ENCODE data around the gene TBCCD1.
"Not testable (repeated sequence)": the region's sequence is repeated elsewhere in the genome, so short reads cannot be mapped to it uniquely, and the experiment has no call there.

The TBCCD1 gene

GRCh38 chr3:186515125-186515524 lies 52.0 kb downstream of the TBCCD1 start:
- no peak for DNase-seq

- DNase-seq = no peak
Measured at GRCh38 chr3:186514296-186515002, 52.7 kb downstream of the TBCCD1 start.

- no peak for DNase-seq
Measured at GRCh38 chr3:186513386-186513785, 53.8 kb downstream of the TBCCD1 start.

- DNase-seq = no peak
Measured at GRCh38 chr3:186512570-186513302, 54.4 kb downstream of the TBCCD1 start.

- no peak for DNase-seq
Measured at GRCh38 chr3:186511702-186512101, 55.4 kb downstream of the TBCCD1 start.

GRCh38 chr3:186511245-186511644 lies 55.9 kb downstream of the TBCCD1 start:
- no peak for DNase-seq

GRCh38 chr3:186510374-186511079 lies 56.6 kb downstream of the TBCCD1 start:
- DNase-seq = no peak

- DNase-seq = peak; percentile 85
Measured at GRCh38 chr3:186509423-186509822, 57.7 kb downstream of the TBCCD1 start.

- DNase-seq = no peak
Measured at GRCh38 chr3:186506857-186507256, 60.3 kb downstream of the TBCCD1 start.

- no peak for DNase-seq
Measured at GRCh38 chr3:186506191-186506739, 60.9 kb downstream of the TBCCD1 start.

- no peak for DNase-seq
Measured at GRCh38 chr3:186502966-186503712, 64.0 kb downstream of the TBCCD1 start.

- DNase-seq = peak; percentile 26
Measured at GRCh38 chr3:186502138-186502948, 64.8 kb downstream of the TBCCD1 start.

GRCh38 chr3:186499949-186500348 lies 67.2 kb downstream of the TBCCD1 start:
- not testable (repeated sequence) for DNase-seq

GRCh38 chr3:186498022-186498421 lies 69.1 kb downstream of the TBCCD1 start:
- DNase-seq = not testable (repeated sequence)

- no peak for DNase-seq
Measured at GRCh38 chr3:186497608-186498007, 69.5 kb downstream of the TBCCD1 start.

GRCh38 chr3:186496635-186497034 lies 70.5 kb downstream of the TBCCD1 start:
- no peak for DNase-seq

Data from NCI-H187 treated with DMSO at 0.1 percent for 48 hours (cell line).